H1 (cell line): ENCODE results near the gene INPP5K.

Source experiments
- CEBPB ChIP-seq: IDR thresholded peaks from 2 replicates; pipeline ENCODE4 v1.6.1; 2012; ENCODE audit warnings: low read depth, low read length
- CREB1 ChIP-seq: IDR thresholded peaks from 2 replicates; pipeline ENCODE4 v1.6.1; 2012; ENCODE audit warnings: inconsistent platforms
- FOSL1 ChIP-seq: IDR thresholded peaks from 2 replicates; pipeline ENCODE4 v1.6.1; 2011; ENCODE audit warnings: mild to moderate bottlenecking, low read depth, low read length, moderate library complexity; ENCODE audit not compliant: insufficient read depth
- GABPA ChIP-seq: IDR thresholded peaks from 2 replicates; pipeline ENCODE4 v1.6.1; 2011; ENCODE audit warnings: mild to moderate bottlenecking, low read length, moderate library complexity, borderline replicate concordance; ENCODE audit not compliant: insufficient read depth
- MAX ChIP-seq: IDR thresholded peaks from 2 replicates; pipeline ENCODE4 v1.6.1; 2012; ENCODE audit warnings: inconsistent platforms
- POLR2A ChIP-seq, 2 experiments: IDR thresholded peaks; 1 replicate in 1 of 2; 2 replicates in 1 of 2; pipeline ENCODE4 v1.6.1; 2011; ENCODE audit warnings: low read depth in 2 of 2, low read length in 2 of 2, mild to moderate bottlenecking in 2 of 2; ENCODE audit errors: control extremely low read depth in 1 of 2
- POLR2AphosphoS5 ChIP-seq: IDR thresholded peaks from 2 replicates; pipeline ENCODE4 v1.6.1; 2011; ENCODE audit warnings: low read depth, low read length
- SP1 ChIP-seq: IDR thresholded peaks from 2 replicates; pipeline ENCODE4 v1.6.1; 2011; ENCODE audit warnings: low read depth, low read length
- YY1 ChIP-seq: IDR thresholded peaks from 2 replicates; pipeline ENCODE4 v1.6.1; 2011; ENCODE audit warnings: low read depth, mild to moderate bottlenecking, low read length
- TF ChIP-seq, protein P1 (sequence below), 3 experiments: IDR thresholded peaks; 1 replicate in 2 of 3; 2 replicates in 1 of 3; pipeline versions ENCODE4 v1.5.1 to v1.6.1; 2011; ENCODE audit warnings: low read length in 3 of 3, mild to moderate bottlenecking in 3 of 3, inconsistent platforms in 2 of 3, low read depth in 1 of 3, moderate library complexity in 1 of 3; ENCODE audit not compliant: insufficient read depth in 1 of 3; ENCODE audit errors: control extremely low read depth in 1 of 3

DNA sequence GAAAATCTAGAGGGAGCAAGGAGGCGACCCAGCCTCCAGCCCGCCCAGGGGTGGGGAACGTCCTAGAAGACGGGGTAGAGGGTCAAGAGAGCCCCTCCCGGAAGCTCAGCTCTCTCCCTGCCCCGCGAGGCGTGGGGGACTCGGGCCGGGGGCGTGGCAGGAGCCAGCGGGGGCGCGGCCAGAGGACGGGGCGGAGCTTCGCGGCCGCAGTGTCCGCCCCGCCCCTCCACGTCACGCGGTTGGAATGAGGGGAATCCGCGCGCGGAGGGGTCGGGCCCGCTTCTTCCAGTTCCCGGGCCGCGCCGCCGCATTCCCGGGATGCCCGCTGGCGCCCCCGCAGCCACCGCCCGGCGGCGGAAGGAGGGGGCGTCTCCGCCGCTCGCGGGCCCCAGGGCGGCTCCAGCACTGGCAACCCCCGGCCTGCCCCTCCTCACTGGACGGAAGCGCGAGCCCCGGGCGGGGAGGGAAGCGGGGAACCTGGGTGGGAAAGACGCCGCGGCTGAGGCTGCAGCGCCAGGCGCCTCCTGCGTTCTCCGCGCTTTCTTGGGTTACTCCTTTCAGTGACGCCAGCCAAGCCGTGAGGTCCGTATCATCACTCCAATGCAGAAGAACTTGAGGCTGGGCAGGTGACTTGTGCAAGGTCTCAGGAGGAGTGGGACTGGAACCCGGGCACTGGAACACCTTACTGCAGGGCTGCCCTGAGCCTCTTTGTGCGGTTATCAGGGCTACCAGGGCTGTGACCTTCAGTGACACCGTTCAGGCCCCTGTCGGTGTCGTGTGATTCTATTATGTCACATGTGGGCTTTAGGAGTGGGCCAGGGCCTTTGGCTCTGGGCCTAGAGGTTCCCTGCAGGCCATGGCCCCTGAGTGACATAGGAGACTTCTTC is 28.2 kb downstream of the INPP5K start:
- TF ChIP-seq MAX, result 0 out of 2 replicates have a peak, but pooled peaks have one; percentile 8
- TF ChIP-seq, protein P1, sequence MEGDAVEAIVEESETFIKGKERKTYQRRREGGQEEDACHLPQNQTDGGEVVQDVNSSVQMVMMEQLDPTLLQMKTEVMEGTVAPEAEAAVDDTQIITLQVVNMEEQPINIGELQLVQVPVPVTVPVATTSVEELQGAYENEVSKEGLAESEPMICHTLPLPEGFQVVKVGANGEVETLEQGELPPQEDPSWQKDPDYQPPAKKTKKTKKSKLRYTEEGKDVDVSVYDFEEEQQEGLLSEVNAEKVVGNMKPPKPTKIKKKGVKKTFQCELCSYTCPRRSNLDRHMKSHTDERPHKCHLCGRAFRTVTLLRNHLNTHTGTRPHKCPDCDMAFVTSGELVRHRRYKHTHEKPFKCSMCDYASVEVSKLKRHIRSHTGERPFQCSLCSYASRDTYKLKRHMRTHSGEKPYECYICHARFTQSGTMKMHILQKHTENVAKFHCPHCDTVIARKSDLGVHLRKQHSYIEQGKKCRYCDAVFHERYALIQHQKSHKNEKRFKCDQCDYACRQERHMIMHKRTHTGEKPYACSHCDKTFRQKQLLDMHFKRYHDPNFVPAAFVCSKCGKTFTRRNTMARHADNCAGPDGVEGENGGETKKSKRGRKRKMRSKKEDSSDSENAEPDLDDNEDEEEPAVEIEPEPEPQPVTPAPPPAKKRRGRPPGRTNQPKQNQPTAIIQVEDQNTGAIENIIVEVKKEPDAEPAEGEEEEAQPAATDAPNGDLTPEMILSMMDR (IDR thresholded peaks at IDR 0.05; ENCODE audit: control extremely low read depth in 1 of 3, insufficient read depth in 1 of 3, low read depth in 1 of 3, low read length in 3 of 3), result no peak
- no peak for TF ChIP-seq FOSL1
- no peak for TF ChIP-seq GABPA
- no peak for TF ChIP-seq YY1
- TF ChIP-seq SP1, result no peak; the same call in 1 of the 2 replicates
- TF ChIP-seq CREB1, result 0 out of 2 replicates have a peak, but pooled peaks have one; percentile 49
- TF ChIP-seq POLR2A (IDR thresholded peaks at IDR 0.05; ENCODE audit: control extremely low read depth in 1 of 2, low read depth in 2 of 2, low read length in 2 of 2), result 0 out of 3 replicates have a peak, but pooled peaks of 1 of the 2 experiments have one; percentile 30
- TF ChIP-seq CEBPB, result no peak
- TF ChIP-seq POLR2AphosphoS5, result no peak
